ENCODE measurements around the gene CLEC16A.

CLEC16A gene

DNA sequence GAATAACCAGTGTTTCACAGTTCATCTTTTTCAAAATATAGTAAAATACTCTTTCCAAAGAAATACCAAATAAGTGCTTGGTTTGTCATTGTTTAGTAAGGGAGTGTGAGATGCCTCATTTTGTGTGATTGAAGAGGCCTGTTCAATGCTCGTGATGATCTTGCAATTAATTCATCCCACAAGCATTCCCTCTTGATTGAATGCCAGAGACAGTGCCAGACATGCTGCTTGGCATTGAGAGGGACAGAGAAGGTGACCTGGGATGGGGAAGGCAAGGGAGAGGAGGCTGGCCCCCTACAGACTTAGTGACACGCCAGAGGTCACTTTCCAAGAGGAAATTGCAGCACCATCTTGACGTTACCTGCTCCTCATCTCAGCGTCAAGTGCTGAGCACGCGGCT lies 49.3 kb downstream of the CLEC16A start:
- TF ChIP-seq, protein P1, sequence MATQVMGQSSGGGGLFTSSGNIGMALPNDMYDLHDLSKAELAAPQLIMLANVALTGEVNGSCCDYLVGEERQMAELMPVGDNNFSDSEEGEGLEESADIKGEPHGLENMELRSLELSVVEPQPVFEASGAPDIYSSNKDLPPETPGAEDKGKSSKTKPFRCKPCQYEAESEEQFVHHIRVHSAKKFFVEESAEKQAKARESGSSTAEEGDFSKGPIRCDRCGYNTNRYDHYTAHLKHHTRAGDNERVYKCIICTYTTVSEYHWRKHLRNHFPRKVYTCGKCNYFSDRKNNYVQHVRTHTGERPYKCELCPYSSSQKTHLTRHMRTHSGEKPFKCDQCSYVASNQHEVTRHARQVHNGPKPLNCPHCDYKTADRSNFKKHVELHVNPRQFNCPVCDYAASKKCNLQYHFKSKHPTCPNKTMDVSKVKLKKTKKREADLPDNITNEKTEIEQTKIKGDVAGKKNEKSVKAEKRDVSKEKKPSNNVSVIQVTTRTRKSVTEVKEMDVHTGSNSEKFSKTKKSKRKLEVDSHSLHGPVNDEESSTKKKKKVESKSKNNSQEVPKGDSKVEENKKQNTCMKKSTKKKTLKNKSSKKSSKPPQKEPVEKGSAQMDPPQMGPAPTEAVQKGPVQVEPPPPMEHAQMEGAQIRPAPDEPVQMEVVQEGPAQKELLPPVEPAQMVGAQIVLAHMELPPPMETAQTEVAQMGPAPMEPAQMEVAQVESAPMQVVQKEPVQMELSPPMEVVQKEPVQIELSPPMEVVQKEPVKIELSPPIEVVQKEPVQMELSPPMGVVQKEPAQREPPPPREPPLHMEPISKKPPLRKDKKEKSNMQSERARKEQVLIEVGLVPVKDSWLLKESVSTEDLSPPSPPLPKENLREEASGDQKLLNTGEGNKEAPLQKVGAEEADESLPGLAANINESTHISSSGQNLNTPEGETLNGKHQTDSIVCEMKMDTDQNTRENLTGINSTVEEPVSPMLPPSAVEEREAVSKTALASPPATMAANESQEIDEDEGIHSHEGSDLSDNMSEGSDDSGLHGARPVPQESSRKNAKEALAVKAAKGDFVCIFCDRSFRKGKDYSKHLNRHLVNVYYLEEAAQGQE (IDR thresholded peaks at IDR 0.05; ENCODE audit: low read depth): no peak
- no peak for TF ChIP-seq EGR1 (IDR thresholded peaks at IDR 0.05)
- TF ChIP-seq YY1 (IDR thresholded peaks at IDR 0.05; ENCODE audit: low read depth): no peak
- TF ChIP-seq MAX (IDR thresholded peaks at IDR 0.05): no peak
- TF ChIP-seq EP300 (IDR thresholded peaks at IDR 0.05; ENCODE audit: borderline replicate concordance): no peak
- no peak for TF ChIP-seq TAF1 (IDR thresholded peaks at IDR 0.05; ENCODE audit: low read depth)
- TF ChIP-seq RAD21 (IDR thresholded peaks at IDR 0.05; ENCODE audit: low read depth): no peak
- TF ChIP-seq ZBTB7A (IDR thresholded peaks at IDR 0.05; ENCODE audit: low read depth): no peak
- no peak for TF ChIP-seq NFIC (IDR thresholded peaks at IDR 0.05)
- TF ChIP-seq, protein P2, sequence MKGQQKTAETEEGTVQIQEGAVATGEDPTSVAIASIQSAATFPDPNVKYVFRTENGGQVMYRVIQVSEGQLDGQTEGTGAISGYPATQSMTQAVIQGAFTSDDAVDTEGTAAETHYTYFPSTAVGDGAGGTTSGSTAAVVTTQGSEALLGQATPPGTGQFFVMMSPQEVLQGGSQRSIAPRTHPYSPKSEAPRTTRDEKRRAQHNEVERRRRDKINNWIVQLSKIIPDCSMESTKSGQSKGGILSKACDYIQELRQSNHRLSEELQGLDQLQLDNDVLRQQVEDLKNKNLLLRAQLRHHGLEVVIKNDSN (IDR thresholded peaks at IDR 0.05): no peak
- no peak for TF ChIP-seq TCF12 (IDR thresholded peaks at IDR 0.05; ENCODE audit: low read depth)
- TF ChIP-seq FOXM1 (IDR thresholded peaks at IDR 0.05; ENCODE audit: borderline replicate concordance, low read depth): no peak
- TF ChIP-seq TEAD4 (IDR thresholded peaks at IDR 0.05): no peak
- no peak for TF ChIP-seq CEBPB (IDR thresholded peaks at IDR 0.05)
- no peak for TF ChIP-seq CREB1 (IDR thresholded peaks at IDR 0.05; ENCODE audit: low read depth)

- TF ChIP-seq CEBPB (IDR thresholded peaks at IDR 0.05): no peak
- no peak for TF ChIP-seq ZBTB7A (IDR thresholded peaks at IDR 0.05; ENCODE audit: low read depth)
- TF ChIP-seq TCF12 (IDR thresholded peaks at IDR 0.05; ENCODE audit: low read depth): no peak
- no peak for TF ChIP-seq CREB1 (IDR thresholded peaks at IDR 0.05; ENCODE audit: low read depth)
- TF ChIP-seq FOXM1 (IDR thresholded peaks at IDR 0.05; ENCODE audit: borderline replicate concordance, low read depth): no peak
- TF ChIP-seq, protein P1 (IDR thresholded peaks at IDR 0.05; ENCODE audit: low read depth): no peak
- TF ChIP-seq YY1 (IDR thresholded peaks at IDR 0.05; ENCODE audit: low read depth): no peak
- no peak for TF ChIP-seq TAF1 (IDR thresholded peaks at IDR 0.05; ENCODE audit: low read depth)
- no peak for TF ChIP-seq EGR1 (IDR thresholded peaks at IDR 0.05)
- no peak for TF ChIP-seq NFIC (IDR thresholded peaks at IDR 0.05)
- no peak for TF ChIP-seq TEAD4 (IDR thresholded peaks at IDR 0.05)
- TF ChIP-seq, protein P2 (IDR thresholded peaks at IDR 0.05): no peak
Measured at GRCh38 chr16:10994571-10994970, 50.2 kb downstream of the CLEC16A start.

GRCh38 chr16:10995565-10995964 lies 51.2 kb downstream of the CLEC16A start:
- TF ChIP-seq, protein P2 (IDR thresholded peaks at IDR 0.05): no peak
- no peak for TF ChIP-seq EP300 (IDR thresholded peaks at IDR 0.05; ENCODE audit: borderline replicate concordance)
- TF ChIP-seq EGR1 (IDR thresholded peaks at IDR 0.05): no peak
- TF ChIP-seq CREB1 (IDR thresholded peaks at IDR 0.05; ENCODE audit: low read depth): no peak
- TF ChIP-seq, protein P1 (IDR thresholded peaks at IDR 0.05; ENCODE audit: low read depth): no peak
- TF ChIP-seq TAF1 (IDR thresholded peaks at IDR 0.05; ENCODE audit: low read depth): no peak
- TF ChIP-seq TCF12 (IDR thresholded peaks at IDR 0.05; ENCODE audit: low read depth): no peak
- no peak for TF ChIP-seq RAD21 (IDR thresholded peaks at IDR 0.05; ENCODE audit: low read depth)
- TF ChIP-seq YY1 (IDR thresholded peaks at IDR 0.05; ENCODE audit: low read depth): no peak
- TF ChIP-seq MAX (IDR thresholded peaks at IDR 0.05): no peak
- TF ChIP-seq FOXM1 (IDR thresholded peaks at IDR 0.05; ENCODE audit: borderline replicate concordance, low read depth): no peak
- no peak for TF ChIP-seq TEAD4 (IDR thresholded peaks at IDR 0.05)
- no peak for TF ChIP-seq NFIC (IDR thresholded peaks at IDR 0.05)
- TF ChIP-seq CEBPB (IDR thresholded peaks at IDR 0.05): no peak
- TF ChIP-seq ZBTB7A (IDR thresholded peaks at IDR 0.05; ENCODE audit: low read depth): no peak

- TF ChIP-seq EGR1 (IDR thresholded peaks at IDR 0.05) (no peak), NFIC (IDR thresholded peaks at IDR 0.05) (no peak), TCF12 (IDR thresholded peaks at IDR 0.05; ENCODE audit: low read depth) (no peak), CEBPB (IDR thresholded peaks at IDR 0.05) (no peak), FOXM1 (IDR thresholded peaks at IDR 0.05; ENCODE audit: borderline replicate concordance, low read depth) (no peak), EP300 (IDR thresholded peaks at IDR 0.05; ENCODE audit: borderline replicate concordance) (no peak), CREB1 (IDR thresholded peaks at IDR 0.05; ENCODE audit: low read depth) (no peak), MAX (IDR thresholded peaks at IDR 0.05) (no peak), TAF1 (IDR thresholded peaks at IDR 0.05; ENCODE audit: low read depth) (no peak), RAD21 (IDR thresholded peaks at IDR 0.05; ENCODE audit: low read depth) (no peak), YY1 (IDR thresholded peaks at IDR 0.05; ENCODE audit: low read depth) (no peak), ZBTB7A (IDR thresholded peaks at IDR 0.05; ENCODE audit: low read depth) (no peak)
Measured at GRCh38 chr16:10997485-10997884, 53.1 kb downstream of the CLEC16A start.
